ENCODE results near the gene TOGARAM2.

TOGARAM2 gene

GRCh38 chr2:28990445-28990844 is 9.3 kb downstream of the TOGARAM2 start:
- peak overlapping the region; percentile 16 for H3K27ac ChIP-seq (ENCODE audit: low read length)
- H3K36me3 ChIP-seq (ENCODE audit: control insufficient read depth in 1 of 2, insufficient read depth in 2 of 2, low read length in 2 of 2): no peaks in the 10 kb centered on the region

GRCh38 chr2:28991021-28991420 is 9.9 kb downstream of the TOGARAM2 start:
- H3K4me3 ChIP-seq (ENCODE audit: low read depth in 1 of 2, low read length in 2 of 2): no peak overlapping the region
- peaks cover 5 to 43% of the 10 kb centered on the region in 2 donors for H3K4me1 ChIP-seq (ENCODE audit: control insufficient read depth in 1 of 2, insufficient read depth in 2 of 2, low read length in 2 of 2)
- no peaks in the 10 kb centered on the region for H3K9me3 ChIP-seq (ENCODE audit: control insufficient read depth in 1 of 2, low read length in 2 of 2)
- H3K27ac ChIP-seq (ENCODE audit: low read length): no peak overlapping the region
- no peaks in the 10 kb centered on the region for H3K27me3 ChIP-seq (ENCODE audit: low read depth, low read length)
- H3K36me3 ChIP-seq (ENCODE audit: control insufficient read depth in 1 of 2, insufficient read depth in 2 of 2, low read length in 2 of 2): no peaks in the 10 kb centered on the region

More at GRCh38 chr2:28990445-28990844, 9.3 kb downstream of the TOGARAM2 start:
- Histone ChIP-seq H3K27me3 (ENCODE audit: low read depth, low read length) (no peaks in the 10 kb centered on the region), H3K4me3 (ENCODE audit: low read depth in 1 of 2, low read length in 2 of 2) (no peak overlapping the region), H3K4me1 (ENCODE audit: control insufficient read depth in 1 of 2, insufficient read depth in 2 of 2, low read length in 2 of 2) (peaks cover 5 to 40% of the 10 kb centered on the region in 2 donors), H3K9me3 (ENCODE audit: control insufficient read depth in 1 of 2, low read length in 2 of 2) (no peaks in the 10 kb centered on the region)

GRCh38 chr2:28991460-28991859 is 10.4 kb downstream of the TOGARAM2 start:
- Histone ChIP-seq H3K4me1 (ENCODE audit: control insufficient read depth in 1 of 2, insufficient read depth in 2 of 2, low read length in 2 of 2) (peaks cover 5 to 43% of the 10 kb centered on the region in 2 donors), H3K36me3 (ENCODE audit: control insufficient read depth in 1 of 2, insufficient read depth in 2 of 2, low read length in 2 of 2) (no peaks in the 10 kb centered on the region), H3K9me3 (ENCODE audit: control insufficient read depth in 1 of 2, low read length in 2 of 2) (no peaks in the 10 kb centered on the region), H3K27ac (ENCODE audit: low read length) (no peak overlapping the region), H3K4me3 (ENCODE audit: low read depth in 1 of 2, low read length in 2 of 2) (no peak overlapping the region), H3K27me3 (ENCODE audit: low read depth, low read length) (no peaks in the 10 kb centered on the region)

- no peaks in the 10 kb centered on the region for H3K36me3 ChIP-seq (ENCODE audit: control insufficient read depth in 1 of 2, insufficient read depth in 2 of 2, low read length in 2 of 2)
- H3K27me3 ChIP-seq (ENCODE audit: low read depth, low read length): no peaks in the 10 kb centered on the region
- no peaks in the 10 kb centered on the region for H3K9me3 ChIP-seq (ENCODE audit: control insufficient read depth in 1 of 2, low read length in 2 of 2)
- H3K4me3 ChIP-seq (ENCODE audit: low read depth in 1 of 2, low read length in 2 of 2): no peak overlapping the region
- H3K27ac ChIP-seq (ENCODE audit: low read length): no peak overlapping the region
- H3K4me1 ChIP-seq (ENCODE audit: control insufficient read depth in 1 of 2, insufficient read depth in 2 of 2, low read length in 2 of 2): peaks cover 5 to 43% of the 10 kb centered on the region in 2 donors
Observed at GRCh38 chr2:28993206-28993960, 12.3 kb downstream of the TOGARAM2 start.

- H3K27me3 ChIP-seq (ENCODE audit: low read depth, low read length): no peaks in the 10 kb centered on the region
- H3K4me1 ChIP-seq (ENCODE audit: control insufficient read depth in 1 of 2, insufficient read depth in 2 of 2, low read length in 2 of 2): peaks cover 5 to 43% of the 10 kb centered on the region in 2 donors
- no peaks in the 10 kb centered on the region for H3K36me3 ChIP-seq (ENCODE audit: control insufficient read depth in 1 of 2, insufficient read depth in 2 of 2, low read length in 2 of 2)
- H3K9me3 ChIP-seq (ENCODE audit: control insufficient read depth in 1 of 2, low read length in 2 of 2): no peaks in the 10 kb centered on the region
- H3K4me3 ChIP-seq (ENCODE audit: low read depth in 1 of 2, low read length in 2 of 2): no peak overlapping the region
- no peak overlapping the region for H3K27ac ChIP-seq (ENCODE audit: low read length)
Observed at GRCh38 chr2:28994074-28994473, 13.0 kb downstream of the TOGARAM2 start.

GRCh38 chr2:28994679-28995078 is 13.6 kb downstream of the TOGARAM2 start:
- Histone ChIP-seq H3K36me3 (ENCODE audit: control insufficient read depth in 1 of 2, insufficient read depth in 2 of 2, low read length in 2 of 2) (no peaks in the 10 kb centered on the region), H3K4me3 (ENCODE audit: low read depth in 1 of 2, low read length in 2 of 2) (no peak overlapping the region), H3K9me3 (ENCODE audit: control insufficient read depth in 1 of 2, low read length in 2 of 2) (no peaks in the 10 kb centered on the region), H3K27me3 (ENCODE audit: low read depth, low read length) (no peaks in the 10 kb centered on the region), H3K27ac (ENCODE audit: low read length) (no peak overlapping the region), H3K4me1 (ENCODE audit: control insufficient read depth in 1 of 2, insufficient read depth in 2 of 2, low read length in 2 of 2) (peaks cover 5 to 41% of the 10 kb centered on the region in 2 donors)

- H3K9me3 ChIP-seq (ENCODE audit: control insufficient read depth in 1 of 2, low read length in 2 of 2): no peaks in the 10 kb centered on the region
- H3K36me3 ChIP-seq (ENCODE audit: control insufficient read depth in 1 of 2, insufficient read depth in 2 of 2, low read length in 2 of 2): no peaks in the 10 kb centered on the region
- no peak overlapping the region for H3K4me3 ChIP-seq (ENCODE audit: low read depth in 1 of 2, low read length in 2 of 2)
- peaks cover 5 to 27% of the 10 kb centered on the region in 2 donors for H3K4me1 ChIP-seq (ENCODE audit: control insufficient read depth in 1 of 2, insufficient read depth in 2 of 2, low read length in 2 of 2)
- H3K27ac ChIP-seq (ENCODE audit: low read length): no peak overlapping the region
- H3K27me3 ChIP-seq (ENCODE audit: low read depth, low read length): no peaks in the 10 kb centered on the region
Observed at GRCh38 chr2:28995765-28996750, 15.0 kb downstream of the TOGARAM2 start.

- H3K27me3 ChIP-seq (ENCODE audit: low read depth, low read length): no peaks in the 10 kb centered on the region
- peaks cover 5 to 15% of the 10 kb centered on the region in 2 donors for H3K4me1 ChIP-seq (ENCODE audit: control insufficient read depth in 1 of 2, insufficient read depth in 2 of 2, low read length in 2 of 2)
- H3K27ac ChIP-seq (ENCODE audit: low read length): no peak overlapping the region
- H3K9me3 ChIP-seq (ENCODE audit: control insufficient read depth in 1 of 2, low read length in 2 of 2): no peaks in the 10 kb centered on the region
- no peaks in the 10 kb centered on the region for H3K36me3 ChIP-seq (ENCODE audit: control insufficient read depth in 1 of 2, insufficient read depth in 2 of 2, low read length in 2 of 2)
- H3K4me3 ChIP-seq (ENCODE audit: low read depth in 1 of 2, low read length in 2 of 2): no peak overlapping the region
Observed at GRCh38 chr2:28997237-28997846, 16.2 kb downstream of the TOGARAM2 start.

- Histone ChIP-seq H3K9me3 (ENCODE audit: control insufficient read depth in 1 of 2, low read length in 2 of 2) (no peaks in the 10 kb centered on the region), H3K4me3 (ENCODE audit: low read depth in 1 of 2, low read length in 2 of 2) (no peak overlapping the region), H3K27me3 (ENCODE audit: low read depth, low read length) (no peaks in the 10 kb centered on the region), H3K4me1 (ENCODE audit: control insufficient read depth in 1 of 2, insufficient read depth in 2 of 2, low read length in 2 of 2) (peaks cover 5 to 11% of the 10 kb centered on the region in 2 donors), H3K36me3 (ENCODE audit: control insufficient read depth in 1 of 2, insufficient read depth in 2 of 2, low read length in 2 of 2) (no peaks in the 10 kb centered on the region), H3K27ac (ENCODE audit: low read length) (no peak overlapping the region)
Observed at GRCh38 chr2:28997847-28998735, 17.0 kb downstream of the TOGARAM2 start.

GRCh38 chr2:29000481-29000880 is 19.4 kb downstream of the TOGARAM2 start:
- Histone ChIP-seq H3K27me3 (ENCODE audit: low read depth, low read length) (no peaks in the 10 kb centered on the region), H3K4me3 (ENCODE audit: low read depth in 1 of 2, low read length in 2 of 2) (no peak overlapping the region), H3K36me3 (ENCODE audit: control insufficient read depth in 1 of 2, insufficient read depth in 2 of 2, low read length in 2 of 2) (no peaks in the 10 kb centered on the region), H3K4me1 (ENCODE audit: control insufficient read depth in 1 of 2, insufficient read depth in 2 of 2, low read length in 2 of 2) (peaks cover 0 to 3% of the 10 kb centered on the region in 2 donors), H3K9me3 (ENCODE audit: control insufficient read depth in 1 of 2, low read length in 2 of 2) (no peaks in the 10 kb centered on the region), H3K27ac (ENCODE audit: low read length) (no peak overlapping the region)
